ENCODE results near the gene ARL3. TPM values are rescaled to one million over a fixed set of nuclear protein-coding genes. Genes with fewer than 3 reads are reported as not detected.

ARL3 gene
- total RNA-seq, 6 experiments from 2014 or later = 13.2 to 18.4 (median 16.8) TPM

DNA sequence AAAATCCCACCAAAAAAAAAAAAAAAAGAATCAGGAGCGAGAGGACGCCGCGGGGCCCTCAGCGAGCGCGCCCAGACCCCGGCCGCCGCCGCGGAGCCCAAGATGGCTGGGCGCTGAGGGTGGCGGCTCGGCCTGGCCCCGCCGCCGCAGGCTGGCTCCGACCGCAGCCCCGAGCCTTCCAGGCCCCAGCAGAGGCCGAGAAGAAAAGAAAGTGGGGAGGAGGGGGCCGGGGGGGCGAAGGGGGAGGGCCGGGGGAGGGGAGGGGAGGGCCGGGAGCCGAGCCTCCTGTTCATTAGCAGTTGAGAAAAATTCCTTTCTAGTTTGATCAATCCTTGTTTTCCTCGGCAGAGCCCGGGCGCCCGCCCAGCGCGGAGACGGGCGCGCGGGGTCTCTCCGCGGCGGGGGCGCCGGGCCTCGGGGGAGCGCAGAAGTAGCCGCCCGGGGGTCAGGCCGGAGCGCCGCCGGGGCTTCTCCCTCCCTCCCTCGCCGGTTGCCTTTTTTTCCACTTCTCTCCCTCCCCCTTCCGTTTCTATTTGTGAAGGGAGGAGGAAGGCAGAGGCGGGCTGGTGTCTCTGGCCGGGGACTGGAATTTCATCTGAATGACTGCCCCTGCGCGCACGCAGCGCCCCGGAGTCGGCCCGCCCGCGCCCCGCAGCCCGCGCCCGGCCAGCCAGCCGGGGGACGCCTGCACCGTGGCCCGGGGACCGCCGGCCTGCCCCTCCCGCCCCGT lies 70.7 kb downstream of the ARL3 start:
- peak overlapping the region; percentile 90 for H3K4me3 Mint-ChIP-seq
- TF ChIP-seq, protein P1, sequence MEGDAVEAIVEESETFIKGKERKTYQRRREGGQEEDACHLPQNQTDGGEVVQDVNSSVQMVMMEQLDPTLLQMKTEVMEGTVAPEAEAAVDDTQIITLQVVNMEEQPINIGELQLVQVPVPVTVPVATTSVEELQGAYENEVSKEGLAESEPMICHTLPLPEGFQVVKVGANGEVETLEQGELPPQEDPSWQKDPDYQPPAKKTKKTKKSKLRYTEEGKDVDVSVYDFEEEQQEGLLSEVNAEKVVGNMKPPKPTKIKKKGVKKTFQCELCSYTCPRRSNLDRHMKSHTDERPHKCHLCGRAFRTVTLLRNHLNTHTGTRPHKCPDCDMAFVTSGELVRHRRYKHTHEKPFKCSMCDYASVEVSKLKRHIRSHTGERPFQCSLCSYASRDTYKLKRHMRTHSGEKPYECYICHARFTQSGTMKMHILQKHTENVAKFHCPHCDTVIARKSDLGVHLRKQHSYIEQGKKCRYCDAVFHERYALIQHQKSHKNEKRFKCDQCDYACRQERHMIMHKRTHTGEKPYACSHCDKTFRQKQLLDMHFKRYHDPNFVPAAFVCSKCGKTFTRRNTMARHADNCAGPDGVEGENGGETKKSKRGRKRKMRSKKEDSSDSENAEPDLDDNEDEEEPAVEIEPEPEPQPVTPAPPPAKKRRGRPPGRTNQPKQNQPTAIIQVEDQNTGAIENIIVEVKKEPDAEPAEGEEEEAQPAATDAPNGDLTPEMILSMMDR (IDR thresholded peaks at IDR 0.05) = no peak
- no peaks in the 10 kb centered on the region for H3K9me3 Mint-ChIP-seq
- peak overlapping the region; percentile 93 for H3K27ac Mint-ChIP-seq
- DNase-seq = peak; percentile 75
- H3K4me1 Mint-ChIP-seq (ENCODE audit: low read depth) = peaks cover 40% of the 10 kb centered on the region
- peaks cover 18% of the 10 kb centered on the region for H3K36me3 Mint-ChIP-seq (ENCODE audit: low read depth)
- H3K27me3 Mint-ChIP-seq (ENCODE audit: insufficient read depth) = peaks cover 3% of the 10 kb centered on the region

DNA sequence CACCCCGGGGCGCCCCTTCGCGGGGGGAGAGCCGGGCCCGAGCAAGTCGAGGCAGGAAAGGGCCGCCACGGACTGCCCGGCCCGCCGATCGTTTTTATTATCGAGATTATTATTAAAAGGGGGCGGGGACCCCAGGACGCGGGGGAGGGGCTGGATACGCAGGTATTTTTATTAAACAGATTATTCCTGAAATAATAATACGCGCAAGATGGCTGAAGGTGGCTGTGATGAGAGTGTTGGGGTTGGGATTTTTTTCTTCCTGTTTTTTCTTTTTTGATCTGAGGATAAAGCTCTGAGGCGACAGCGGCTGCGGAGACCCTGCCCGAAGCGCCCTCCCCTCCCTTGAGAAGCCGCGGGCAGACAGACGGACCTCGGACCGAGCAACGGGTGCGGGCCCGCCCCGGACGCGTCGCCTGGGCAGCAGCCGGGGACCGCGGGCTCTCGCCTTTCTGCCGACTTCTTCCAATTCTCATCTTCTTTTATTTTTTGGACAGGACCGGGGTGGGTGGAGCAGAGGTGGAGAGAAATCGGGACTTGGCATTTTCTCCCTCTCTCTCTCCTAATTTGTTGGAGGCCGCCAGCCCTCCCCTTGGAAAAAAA lies 71.4 kb downstream of the ARL3 start:
- Mint-ChIP-seq H3K4me3 (peak overlapping the region; percentile 90), H3K36me3 (ENCODE audit: low read depth) (peaks cover 18% of the 10 kb centered on the region), H3K27ac (peak overlapping the region; percentile 93), H3K4me1 (ENCODE audit: low read depth) (peaks cover 34% of the 10 kb centered on the region), H3K27me3 (ENCODE audit: insufficient read depth) (peaks cover 3% of the 10 kb centered on the region), H3K9me3 (no peaks in the 10 kb centered on the region)
- TF ChIP-seq, protein P1 (IDR thresholded peaks at IDR 0.05) = no peak
- DNase-seq = peak; percentile 65

DNA sequence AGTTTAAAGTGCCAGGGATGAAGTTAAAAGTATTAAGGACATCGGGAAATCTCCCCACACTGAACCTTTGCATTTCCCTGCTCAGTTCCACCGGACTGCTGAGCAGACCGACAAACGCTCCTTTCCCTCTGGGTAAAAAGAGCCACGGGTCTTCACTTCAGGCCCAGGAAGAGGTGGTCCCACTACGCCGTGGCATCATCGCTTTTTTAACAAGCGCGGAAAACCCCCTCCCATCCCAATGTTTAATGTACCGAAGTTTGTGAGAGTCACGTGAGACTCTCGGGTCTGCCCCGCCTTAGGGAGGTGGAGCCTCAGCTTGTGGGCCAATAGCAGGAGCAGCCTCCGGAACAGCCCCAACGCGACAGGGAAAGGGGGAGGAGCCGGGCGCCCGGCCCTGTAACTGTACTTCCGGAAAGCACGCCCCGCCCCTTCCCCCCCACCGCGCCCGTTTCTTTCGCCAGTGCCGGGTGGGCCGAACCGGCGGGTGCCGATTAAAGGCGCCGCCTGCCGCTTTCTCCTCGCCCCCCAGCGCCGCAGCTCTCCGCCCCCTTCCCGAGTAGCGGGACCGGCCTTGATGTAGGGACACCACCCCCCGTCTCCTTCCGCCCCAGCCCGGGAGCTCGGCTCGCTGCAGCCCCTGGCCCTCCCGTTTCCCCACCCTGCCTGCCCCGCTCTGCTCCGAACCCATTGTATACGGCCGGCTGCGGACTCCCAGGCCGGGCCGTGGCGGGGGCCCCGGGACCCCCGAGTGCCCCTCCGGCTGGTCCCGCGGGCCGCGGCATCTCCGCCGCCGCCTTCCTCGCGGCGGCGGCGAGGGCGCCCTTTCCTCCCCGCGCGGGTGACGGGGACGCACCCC lies 72.1 kb downstream of the ARL3 start:
- H3K36me3 Mint-ChIP-seq (ENCODE audit: low read depth) = peaks cover 18% of the 10 kb centered on the region
- peaks cover 26% of the 10 kb centered on the region for H3K4me1 Mint-ChIP-seq (ENCODE audit: low read depth)
- H3K4me3 Mint-ChIP-seq = peak overlapping the region; percentile 95
- no peaks in the 10 kb centered on the region for H3K9me3 Mint-ChIP-seq
- peaks cover 2% of the 10 kb centered on the region; the same call in 1 of the 2 replicates for H3K27me3 Mint-ChIP-seq (ENCODE audit: insufficient read depth)
- TF ChIP-seq, protein P1 (IDR thresholded peaks at IDR 0.05) = no peak; the same call in 1 of the 2 replicates
- peak overlapping the region; percentile 96 for H3K27ac Mint-ChIP-seq
- DNase-seq = peak; percentile 95

DNA sequence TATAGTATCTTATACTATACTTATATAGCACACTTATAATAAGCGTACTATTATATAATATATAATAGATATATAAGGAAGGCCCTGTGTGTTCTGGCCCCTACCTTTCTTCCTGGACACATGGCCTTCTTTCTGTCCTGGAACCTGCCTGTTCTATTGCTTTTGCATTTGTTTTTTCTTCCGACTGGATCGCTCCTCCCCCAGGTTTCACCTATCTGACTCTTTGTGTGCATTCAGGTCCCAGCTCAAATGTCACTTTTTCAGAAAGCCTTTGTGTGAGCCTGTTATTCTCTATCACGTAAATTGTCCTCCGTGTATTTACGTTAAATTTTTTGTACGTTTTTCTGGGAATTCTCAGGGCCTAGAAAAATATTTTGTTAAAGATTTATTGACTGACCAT lies 72.8 kb downstream of the ARL3 start:
- TF ChIP-seq, protein P1 (IDR thresholded peaks at IDR 0.05) = no peak
- Mint-ChIP-seq H3K36me3 (ENCODE audit: low read depth) (peaks cover 13% of the 10 kb centered on the region), H3K27ac (peak overlapping the region; percentile 96), H3K4me3 (peak overlapping the region; percentile 95), H3K9me3 (no peaks in the 10 kb centered on the region), H3K27me3 (ENCODE audit: insufficient read depth) (peaks cover 4% of the 10 kb centered on the region), H3K4me1 (ENCODE audit: low read depth) (peaks cover 19% of the 10 kb centered on the region)
- DNase-seq = no peak

DNA sequence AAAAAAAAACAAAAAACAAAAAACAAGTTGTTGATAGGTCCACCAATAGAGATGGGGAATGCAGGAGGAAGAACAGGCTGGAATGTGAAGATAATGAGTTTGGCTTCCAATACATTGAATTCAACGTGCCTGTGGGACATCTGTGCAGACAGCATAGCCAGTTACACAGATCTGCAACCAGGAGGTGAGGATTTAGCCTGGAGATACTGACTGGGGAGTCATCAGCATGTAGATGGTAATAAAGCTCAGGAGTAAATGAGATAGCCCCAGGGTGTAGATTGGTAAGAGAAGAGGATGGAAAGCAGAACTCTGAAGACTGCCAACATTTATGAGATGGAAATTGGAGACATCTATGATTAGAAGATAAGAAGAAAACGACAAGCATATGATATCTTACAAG lies 74.7 kb downstream of the ARL3 start:
- DNase-seq = no peak
- H3K4me1 Mint-ChIP-seq (ENCODE audit: low read depth) = peaks cover 29% of the 10 kb centered on the region
- H3K27ac Mint-ChIP-seq = no peak overlapping the region
- peaks cover 1% of the 10 kb centered on the region for H3K27me3 Mint-ChIP-seq (ENCODE audit: insufficient read depth)
- H3K36me3 Mint-ChIP-seq (ENCODE audit: low read depth) = no peaks in the 10 kb centered on the region; the same call in 1 of the 2 replicates
- TF ChIP-seq, protein P1 (IDR thresholded peaks at IDR 0.05) = no peak
- H3K4me3 Mint-ChIP-seq = no peak overlapping the region
- no peaks in the 10 kb centered on the region for H3K9me3 Mint-ChIP-seq
